IMR-90 (cell line): ENCODE data around the gene CENATAC. TPM values are rescaled to one million over a fixed set of nuclear protein-coding genes. Genes with fewer than 3 reads are reported as not detected.

Experiments
- ATAC-seq: fragments of 200-7000 bp; cut with Tn5 transposase; 2 replicates; pipeline ENCODE4 v1.9.1; 2020; ENCODE audit warnings: low read depth, mild to moderate bottlenecking, moderate library complexity
- BruUV-seq: library from RNA; stranded (reverse); fragments of 400-500 nt; replicated peaks from 2 replicates; lab custom pipeline; 2021; lab: Mats Ljungman, UMichigan
- CTCF ChIA-PET: fragments of 300-600 bp; formaldehyde crosslinking; extraction: SDS; loops from one replicate; lab custom pipeline; 2021; ENCODE audit warnings: antibody characterized with exemption; lab: Yijun Ruan, JAX
- POLR2A ChIA-PET: fragments of 300-600 bp; sonication (Branson Sonifier 250); formaldehyde crosslinking; loops from one replicate; lab custom pipeline; 2022; ENCODE audit warnings: antibody characterized with exemption; ENCODE audit not compliant: unreplicated experiment; lab: Charles Lee
- DNase-seq: peaks from one replicate; pipeline ENCODE4 v3.0.0; 2013
- H2AFZ ChIP-seq: replicated peaks from 2 replicates; pipeline ENCODE3; 2013; ENCODE audit warnings: low read length, mild to moderate bottlenecking; ENCODE audit not compliant: poor library complexity
- H2AK5ac ChIP-seq: 2 replicates; pipeline ENCODE4 v1.6.1; 2013; ENCODE audit warnings: low read depth, low read length, inconsistent platforms
- H2AK9ac ChIP-seq: replicated peaks from 2 replicates; pipeline ENCODE3; 2013; ENCODE audit warnings: mild to moderate bottlenecking, low read depth, low read length, moderate library complexity; ENCODE audit not compliant: poor library complexity
- H2BK120ac ChIP-seq: 2 replicates; pipeline ENCODE4 v1.6.1; 2013; ENCODE audit warnings: low read depth, low read length, inconsistent platforms
- H2BK15ac ChIP-seq: 3 replicates; pipeline ENCODE4 v1.6.1; 2013; ENCODE audit warnings: low read depth, low read length, inconsistent platforms
- H2BK20ac ChIP-seq: 2 replicates; pipeline ENCODE4 v1.6.1; 2013; ENCODE audit warnings: low read depth, mild to moderate bottlenecking, inconsistent platforms, low read length, moderate library complexity
- H2BK5ac ChIP-seq: 2 replicates; pipeline ENCODE4 v1.6.1; 2013; ENCODE audit warnings: mild to moderate bottlenecking, low read depth, low read length, inconsistent platforms; ENCODE audit not compliant: poor library complexity, severe bottlenecking
- H3K14ac ChIP-seq: replicated peaks from 2 replicates; pipeline ENCODE4 v1.6.1; 2013; ENCODE audit warnings: low read depth, low read length, inconsistent platforms
- H3K18ac ChIP-seq: 2 replicates; pipeline ENCODE4 v1.6.1; 2013; ENCODE audit warnings: low read depth, low read length, control low read depth
- H3K23ac ChIP-seq: 2 replicates; pipeline ENCODE4 v1.6.1; 2013; ENCODE audit warnings: low read depth, low read length, inconsistent platforms
- H3K27ac ChIP-seq: 2 replicates; pipeline ENCODE4 v1.5.1; 2013; ENCODE audit warnings: mild to moderate bottlenecking, control low read depth, low read length; ENCODE audit not compliant: insufficient read depth
- H3K27me3 ChIP-seq: 2 replicates; pipeline ENCODE4 v1.6.1; 2013; ENCODE audit warnings: low read length; ENCODE audit not compliant: control insufficient read depth, insufficient read depth
- H3K36me3 ChIP-seq: 2 replicates; pipeline ENCODE4 v1.6.1; 2013; ENCODE audit warnings: low read length, mixed read lengths; ENCODE audit not compliant: control insufficient read depth, insufficient read depth
- H3K4ac ChIP-seq: 2 replicates; pipeline ENCODE4 v1.6.1; 2013; ENCODE audit warnings: low read depth, low read length, inconsistent platforms
- H3K4me1 ChIP-seq: 2 replicates; pipeline ENCODE4 v1.6.1; 2013; ENCODE audit warnings: low read length, mixed read lengths; ENCODE audit not compliant: control insufficient read depth, insufficient read depth
- H3K4me2 ChIP-seq: 2 replicates; pipeline ENCODE4 v1.6.1; 2013; ENCODE audit warnings: low read depth, mild to moderate bottlenecking, control low read depth, low read length, moderate library complexity
- H3K4me3 ChIP-seq: 2 replicates; pipeline ENCODE4 v1.5.1; 2013; ENCODE audit warnings: low read depth, mild to moderate bottlenecking, control low read depth, low read length, moderate library complexity; ENCODE audit not compliant: insufficient read depth
- H3K56ac ChIP-seq: 2 replicates; pipeline ENCODE4 v1.6.1; 2013; ENCODE audit warnings: low read length, inconsistent platforms; ENCODE audit not compliant: insufficient read depth; ENCODE audit errors: extremely low read depth
- H3K79me1 ChIP-seq, 2 experiments: 2 replicates each; pipeline ENCODE4 v1.6.1; 2013; ENCODE audit warnings: low read length in 2 of 2, inconsistent platforms in 1 of 2, low read depth in 1 of 2
- H3K9ac ChIP-seq: 2 replicates; pipeline ENCODE4 v1.6.1; 2013; ENCODE audit warnings: low read depth, low read length, control low read depth
- H3K9me1 ChIP-seq: 2 replicates; pipeline ENCODE4 v1.6.1; 2013; ENCODE audit warnings: low read length, inconsistent platforms; ENCODE audit not compliant: insufficient read depth
- H3K9me3 ChIP-seq: 2 replicates; pipeline ENCODE4 v1.6.1; 2013; ENCODE audit warnings: low read length; ENCODE audit not compliant: control insufficient read depth, insufficient read depth
- H4K20me1 ChIP-seq: 2 replicates; pipeline ENCODE4 v1.6.1; 2013; ENCODE audit warnings: low read length, inconsistent platforms; ENCODE audit not compliant: insufficient read depth
- H4K5ac ChIP-seq: 2 replicates; pipeline ENCODE4 v1.6.1; 2013; ENCODE audit warnings: mild to moderate bottlenecking, low read depth, low read length, control low read depth
- H4K8ac ChIP-seq, 2 experiments: 2 replicates each; pipeline ENCODE4 v1.6.1; 2013; ENCODE audit warnings: low read depth in 2 of 2, low read length in 2 of 2, control low read depth in 1 of 2, inconsistent platforms in 1 of 2
- H4K91ac ChIP-seq: 2 replicates; pipeline ENCODE4 v1.6.1; 2013; ENCODE audit warnings: low read depth, low read length, inconsistent platforms; ENCODE audit not compliant: insufficient read depth
- BHLHE40 ChIP-seq: fragments of 150-350 bp; IDR thresholded peaks from 2 replicates; pipeline ENCODE4 v1.6.1; 2016; ENCODE audit warnings: mild to moderate bottlenecking, low read depth, low read length
- FOS ChIP-seq: fragments of 150-350 bp; IDR thresholded peaks from 2 replicates; pipeline ENCODE4 v1.6.1; 2016; ENCODE audit warnings: low read depth, low read length
- NFE2L2 ChIP-seq: fragments of 150-350 bp; IDR thresholded peaks from 2 replicates; pipeline ENCODE4 v1.6.1; 2016; ENCODE audit warnings: low read depth, mild to moderate bottlenecking, low read length
- RAD21 ChIP-seq: IDR thresholded peaks from 2 replicates; pipeline ENCODE4 v1.6.1; 2012; ENCODE audit warnings: low read length, improper control_type of control experiment
- WGBS, 2 experiments: methylation state at CpG; one replicate each; pipeline versions ENCODE4 v1.1.5 to v1.1.7; 2013; ENCODE audit warnings: missing lambda C conversion rate in 2 of 2; ENCODE audit not compliant: insufficient read length in 1 of 2; ENCODE audit errors: extremely low coverage in 2 of 2; 5-methylcytosine and 5-hydroxymethylcytosine counted together
- dilution Hi-C: fragments of 300-500 bp; cut with HindIII; formaldehyde crosslinking; loops from one replicate; pipeline ENCODE4 v1.14.3; 2018; ENCODE audit warnings: low sequenced_read_pairs; ENCODE audit not compliant: unreplicated experiment
- in situ Hi-C: fragments of 300-500 bp; cut with MboI; formaldehyde crosslinking; loops from 3 replicates; pipeline ENCODE4 v1.14.3; 2019; ENCODE audit warnings: low sequenced_read_pairs, inconsistent platforms, mixed read lengths
- intact Hi-C: fragments of 100-400 bp; cut with micrococcal nuclease; formaldehyde crosslinking; loops from 2 replicates; pipeline ENCODE4 v1.10.0; 2022
- polyA plus RNA-seq, 3 experiments: library from polyadenylated mRNA; depleted of rRNA; stranded (reverse); fragments of >200 nt; gene quantifications; 2 replicates each; pipeline ENCODE4 v1.2.3, GENCODE V29; 2012; ENCODE audit warnings: low replicate concordance in 1 of 3
- total RNA-seq: library from RNA; depleted of rRNA; stranded (reverse); fragments of >200 nt; gene quantifications from 2 replicates; pipeline ENCODE4 v1.2.3, GENCODE V29; 2012
- TF ChIP-seq, protein P1 (sequence below): conservative IDR thresholded peaks from 2 replicates; pipeline ENCODE4 v1.5.1; 2012; ENCODE audit warnings: mild to moderate bottlenecking, low read depth, low read length, improper control_type of control experiment

CENATAC gene
- total and polyA plus RNA-seq, 2 of the 4 experiments (the other 2 are of a cell fraction), result 13.1 to 16.7 TPM

DNA sequence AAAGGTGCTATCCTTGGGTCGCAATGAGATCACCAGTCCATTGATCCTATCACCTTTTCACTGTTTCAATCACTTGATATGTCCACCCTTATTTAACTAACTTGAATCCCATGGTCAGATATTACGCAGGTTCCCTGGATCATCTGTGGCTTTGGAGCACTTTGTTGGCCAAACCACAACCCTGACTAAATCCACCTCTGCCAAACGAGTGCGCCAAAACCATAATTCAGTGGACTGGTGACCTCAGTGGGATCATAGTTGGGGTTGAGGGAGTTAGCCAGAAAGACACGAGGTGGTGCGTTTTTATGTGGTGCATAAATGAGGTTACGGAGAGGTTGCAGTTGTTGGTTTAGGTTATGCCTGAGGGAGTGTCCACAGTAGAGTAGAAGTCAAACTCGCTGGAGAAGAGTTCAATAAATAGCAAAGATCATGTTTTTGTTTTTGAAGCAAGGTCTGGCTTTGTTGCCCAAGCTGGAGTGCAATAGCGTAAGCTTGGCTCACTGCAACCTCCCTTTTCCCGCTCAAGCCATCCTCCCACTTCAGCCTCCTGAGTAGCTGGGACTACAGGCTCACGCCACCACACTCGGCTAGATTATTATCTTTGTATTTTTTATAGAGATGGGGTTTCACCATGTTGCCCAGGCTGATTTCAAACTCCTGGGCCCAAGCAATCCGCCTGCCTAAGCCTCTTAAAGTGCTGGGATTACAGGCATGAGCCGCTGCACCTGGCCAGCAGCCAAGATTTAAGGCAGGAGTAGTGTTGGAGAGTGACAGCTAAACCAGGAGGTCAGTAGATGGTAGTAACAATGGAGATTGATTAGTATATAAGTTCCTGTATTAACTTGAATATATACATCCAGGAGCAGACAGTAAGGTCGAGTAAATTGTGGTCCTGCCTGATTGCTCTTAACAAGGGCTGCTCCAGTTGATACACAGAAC lies 21.9 kb upstream of the CENATAC start:
- no peak overlapping the region for H3K18ac ChIP-seq
- H2BK120ac ChIP-seq, result no peak overlapping the region
- no peak for DNase-seq
- H3K56ac ChIP-seq, result no peak overlapping the region
- dilution Hi-C loops (no loop called here), intact Hi-C loops (no loop called here), in situ Hi-C loops (no loop called here)
- ATAC-seq, result no peak
- no peak overlapping the region for H3K14ac ChIP-seq
- no peak overlapping the region for H2AFZ ChIP-seq
- no peak overlapping the region for H3K9ac ChIP-seq
- no peak overlapping the region for H4K91ac ChIP-seq
- TF ChIP-seq NFE2L2 (no peak), BHLHE40 (no peak), RAD21 (no peak), FOS (no peak)
- TF ChIP-seq, protein P1, sequence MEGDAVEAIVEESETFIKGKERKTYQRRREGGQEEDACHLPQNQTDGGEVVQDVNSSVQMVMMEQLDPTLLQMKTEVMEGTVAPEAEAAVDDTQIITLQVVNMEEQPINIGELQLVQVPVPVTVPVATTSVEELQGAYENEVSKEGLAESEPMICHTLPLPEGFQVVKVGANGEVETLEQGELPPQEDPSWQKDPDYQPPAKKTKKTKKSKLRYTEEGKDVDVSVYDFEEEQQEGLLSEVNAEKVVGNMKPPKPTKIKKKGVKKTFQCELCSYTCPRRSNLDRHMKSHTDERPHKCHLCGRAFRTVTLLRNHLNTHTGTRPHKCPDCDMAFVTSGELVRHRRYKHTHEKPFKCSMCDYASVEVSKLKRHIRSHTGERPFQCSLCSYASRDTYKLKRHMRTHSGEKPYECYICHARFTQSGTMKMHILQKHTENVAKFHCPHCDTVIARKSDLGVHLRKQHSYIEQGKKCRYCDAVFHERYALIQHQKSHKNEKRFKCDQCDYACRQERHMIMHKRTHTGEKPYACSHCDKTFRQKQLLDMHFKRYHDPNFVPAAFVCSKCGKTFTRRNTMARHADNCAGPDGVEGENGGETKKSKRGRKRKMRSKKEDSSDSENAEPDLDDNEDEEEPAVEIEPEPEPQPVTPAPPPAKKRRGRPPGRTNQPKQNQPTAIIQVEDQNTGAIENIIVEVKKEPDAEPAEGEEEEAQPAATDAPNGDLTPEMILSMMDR, result no peak
- no peak overlapping the region for H4K8ac ChIP-seq
- H3K4me2 ChIP-seq, result no peak overlapping the region
- ChIA-PET POLR2A (no interaction called here), CTCF (interaction anchor here (0.7 kb wide), 1 partner anchor 316 kb away, joined by 5 read pairs; no protein-coding TSS in a partner anchor)
- no peaks in the 10 kb centered on the region for H3K9me1 ChIP-seq
- WGBS, 2 experiments, result 75% methylated on average over 3 of the region's 15 CpGs; no CpG with 5 or more reads in 1 of the 2 experiments
- no peaks in the 10 kb centered on the region for H4K20me1 ChIP-seq
- H3K27me3 ChIP-seq, result peaks cover 41% of the 10 kb centered on the region
- no peak overlapping the region for H3K27ac ChIP-seq
- no peak overlapping the region for H3K4ac ChIP-seq
- H4K5ac ChIP-seq, result no peak overlapping the region
- no peak overlapping the region for H3K4me3 ChIP-seq
- H2BK15ac ChIP-seq, result no peak overlapping the region
- no peak overlapping the region for H2AK5ac ChIP-seq
- BruUV-seq, result no TSS peak
- H2AK9ac ChIP-seq, result no peak overlapping the region
- H3K36me3 ChIP-seq, result no peaks in the 10 kb centered on the region
- no peak overlapping the region for H2BK20ac ChIP-seq
- H2BK5ac ChIP-seq, result no peak overlapping the region
- no peaks in the 10 kb centered on the region for H3K4me1 ChIP-seq
- H3K79me1 ChIP-seq, result no peaks in the 10 kb centered on the region
- no peaks in the 10 kb centered on the region; the same call in 1 of the 2 replicates for H3K9me3 ChIP-seq
- no peak overlapping the region for H3K23ac ChIP-seq
